ENCODE data around the gene ULBP3. TPM values are rescaled to one million over a fixed set of nuclear protein-coding genes. Genes with fewer than 3 reads are reported as not detected.

Gene ULBP3
- total RNA-seq, 1 donor from 2014 or later: 3.3 TPM

DNA sequence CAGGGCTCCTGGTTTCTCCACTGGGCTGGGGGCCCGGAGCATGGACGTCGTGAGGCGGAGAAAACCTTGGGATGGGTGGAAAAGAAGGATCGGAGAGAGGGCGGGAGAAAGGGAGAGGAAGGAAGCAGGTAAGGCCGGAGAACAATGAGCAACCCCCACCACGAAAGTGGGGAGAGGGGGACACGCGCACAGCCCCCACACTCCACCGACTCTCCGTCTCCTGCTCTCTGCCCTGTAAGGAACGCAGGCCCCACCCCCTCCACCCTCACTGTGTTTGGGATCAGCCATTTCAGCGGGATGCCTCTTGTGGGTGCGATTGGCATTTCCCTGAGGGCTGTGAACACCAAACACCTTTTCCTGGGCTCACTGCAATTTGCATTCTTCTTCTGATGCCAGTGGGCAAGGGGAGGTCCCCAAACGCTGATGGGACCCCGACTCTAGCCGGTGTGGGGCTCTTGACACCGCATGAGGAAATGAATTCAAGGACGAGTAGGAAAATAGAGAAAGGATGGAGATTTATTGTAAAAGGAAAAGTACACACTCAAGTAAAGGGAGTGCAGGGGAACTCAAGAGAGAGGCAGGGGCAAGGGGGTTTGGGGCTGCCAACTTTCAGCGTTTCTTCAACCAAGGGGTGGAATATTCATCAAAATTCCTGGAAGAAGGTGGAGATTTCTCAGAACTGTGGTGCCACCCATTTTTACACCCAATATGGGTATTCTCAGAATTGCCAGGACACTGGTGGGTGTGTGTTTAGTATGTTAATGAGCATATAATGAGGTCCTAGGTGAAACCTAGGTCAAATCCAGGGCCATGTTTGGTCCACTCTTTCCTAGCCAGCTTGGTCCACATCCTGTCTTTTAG, 30.5 kb downstream of the ULBP3 start:
- Mint-ChIP-seq H3K4me1 (ENCODE audit: unreplicated experiment) (peaks cover 13% of the 10 kb centered on the region), H3K27me3 (ENCODE audit: unreplicated experiment) (peaks cover 93% of the 10 kb centered on the region), H3K27ac (ENCODE audit: unreplicated experiment) (no peak overlapping the region), H3K36me3 (ENCODE audit: unreplicated experiment) (no peaks in the 10 kb centered on the region), H3K4me3 (ENCODE audit: unreplicated experiment) (no peak overlapping the region), H3K9me3 (ENCODE audit: unreplicated experiment) (peaks cover 6% of the 10 kb centered on the region)
- TF ChIP-seq, protein P1, sequence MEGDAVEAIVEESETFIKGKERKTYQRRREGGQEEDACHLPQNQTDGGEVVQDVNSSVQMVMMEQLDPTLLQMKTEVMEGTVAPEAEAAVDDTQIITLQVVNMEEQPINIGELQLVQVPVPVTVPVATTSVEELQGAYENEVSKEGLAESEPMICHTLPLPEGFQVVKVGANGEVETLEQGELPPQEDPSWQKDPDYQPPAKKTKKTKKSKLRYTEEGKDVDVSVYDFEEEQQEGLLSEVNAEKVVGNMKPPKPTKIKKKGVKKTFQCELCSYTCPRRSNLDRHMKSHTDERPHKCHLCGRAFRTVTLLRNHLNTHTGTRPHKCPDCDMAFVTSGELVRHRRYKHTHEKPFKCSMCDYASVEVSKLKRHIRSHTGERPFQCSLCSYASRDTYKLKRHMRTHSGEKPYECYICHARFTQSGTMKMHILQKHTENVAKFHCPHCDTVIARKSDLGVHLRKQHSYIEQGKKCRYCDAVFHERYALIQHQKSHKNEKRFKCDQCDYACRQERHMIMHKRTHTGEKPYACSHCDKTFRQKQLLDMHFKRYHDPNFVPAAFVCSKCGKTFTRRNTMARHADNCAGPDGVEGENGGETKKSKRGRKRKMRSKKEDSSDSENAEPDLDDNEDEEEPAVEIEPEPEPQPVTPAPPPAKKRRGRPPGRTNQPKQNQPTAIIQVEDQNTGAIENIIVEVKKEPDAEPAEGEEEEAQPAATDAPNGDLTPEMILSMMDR (IDR thresholded peaks at IDR 0.05): no peak
- DNase-seq (ENCODE audit: extremely low spot score, unreplicated experiment): no peak

DNA sequence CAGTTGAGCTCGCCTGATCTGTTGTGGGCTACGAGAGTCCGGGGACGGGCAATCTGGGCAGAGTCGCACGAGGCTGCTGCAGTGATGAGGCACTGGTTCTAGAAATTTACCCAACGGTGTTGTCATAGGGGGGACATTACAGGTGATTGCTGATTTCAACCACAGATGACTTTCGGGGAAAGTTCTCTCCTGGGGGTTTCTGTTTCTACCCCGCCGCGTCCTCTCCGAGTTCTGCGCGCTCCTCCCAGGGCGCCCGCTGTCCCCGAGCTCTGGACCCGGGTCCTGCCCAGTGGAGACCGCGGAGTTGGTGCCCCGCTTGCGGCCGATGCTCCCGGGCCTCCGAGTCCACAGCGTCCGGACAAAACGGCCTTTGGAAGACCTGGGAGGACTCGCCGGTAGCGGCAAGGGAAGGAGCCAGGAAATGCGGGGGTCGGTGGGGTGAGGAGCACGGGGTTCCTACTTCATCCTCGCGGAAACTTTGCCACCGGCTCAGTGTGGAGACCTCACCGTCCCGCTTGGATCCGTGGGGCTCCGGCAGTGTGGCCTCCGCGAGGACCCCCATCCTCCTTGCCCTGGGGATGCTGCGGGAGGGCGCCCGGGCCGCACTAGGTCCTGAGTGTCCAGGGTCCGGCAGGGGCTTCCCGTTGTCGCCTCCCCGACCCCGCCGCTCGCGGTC, 31.3 kb downstream of the ULBP3 start:
- TF ChIP-seq, protein P1 (IDR thresholded peaks at IDR 0.05): no peak
- no peak overlapping the region for H3K27ac Mint-ChIP-seq (ENCODE audit: unreplicated experiment)
- H3K9me3 Mint-ChIP-seq (ENCODE audit: unreplicated experiment): peaks cover 6% of the 10 kb centered on the region
- no peak for DNase-seq (ENCODE audit: extremely low spot score, unreplicated experiment)
- H3K4me3 Mint-ChIP-seq (ENCODE audit: unreplicated experiment): peak overlapping the region; percentile 50
- H3K27me3 Mint-ChIP-seq (ENCODE audit: unreplicated experiment): peaks cover 95% of the 10 kb centered on the region
- H3K4me1 Mint-ChIP-seq (ENCODE audit: unreplicated experiment): peaks cover 13% of the 10 kb centered on the region
- H3K36me3 Mint-ChIP-seq (ENCODE audit: unreplicated experiment): no peaks in the 10 kb centered on the region

DNA sequence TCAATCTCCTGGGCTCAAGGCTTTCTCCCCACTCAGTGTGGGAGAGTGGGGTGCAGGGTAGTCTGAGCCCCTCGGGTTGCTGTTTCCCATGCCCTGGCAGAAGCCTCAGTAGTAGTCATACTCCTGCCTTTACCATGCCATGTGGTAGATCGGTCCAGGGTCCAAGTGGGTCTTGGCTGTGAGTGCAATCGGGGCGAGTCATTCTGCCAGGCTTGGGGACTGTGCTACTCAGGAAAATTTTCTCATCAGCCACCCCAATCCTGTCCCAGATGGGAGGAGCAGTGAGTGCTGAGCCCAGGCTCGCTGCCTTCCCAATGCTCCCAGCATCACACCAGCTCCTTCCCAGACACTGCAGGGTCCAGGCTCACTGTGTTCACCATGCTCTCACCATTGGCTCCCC, 32.8 kb downstream of the ULBP3 start:
- TF ChIP-seq, protein P1 (IDR thresholded peaks at IDR 0.05): no peak
- Mint-ChIP-seq H3K4me1 (ENCODE audit: unreplicated experiment) (peaks cover 13% of the 10 kb centered on the region), H3K27ac (ENCODE audit: unreplicated experiment) (no peak overlapping the region), H3K9me3 (ENCODE audit: unreplicated experiment) (peaks cover 6% of the 10 kb centered on the region), H3K4me3 (ENCODE audit: unreplicated experiment) (no peak overlapping the region), H3K27me3 (ENCODE audit: unreplicated experiment) (peaks cover 86% of the 10 kb centered on the region), H3K36me3 (ENCODE audit: unreplicated experiment) (no peaks in the 10 kb centered on the region)
- DNase-seq (ENCODE audit: extremely low spot score, unreplicated experiment): no peak

DNA sequence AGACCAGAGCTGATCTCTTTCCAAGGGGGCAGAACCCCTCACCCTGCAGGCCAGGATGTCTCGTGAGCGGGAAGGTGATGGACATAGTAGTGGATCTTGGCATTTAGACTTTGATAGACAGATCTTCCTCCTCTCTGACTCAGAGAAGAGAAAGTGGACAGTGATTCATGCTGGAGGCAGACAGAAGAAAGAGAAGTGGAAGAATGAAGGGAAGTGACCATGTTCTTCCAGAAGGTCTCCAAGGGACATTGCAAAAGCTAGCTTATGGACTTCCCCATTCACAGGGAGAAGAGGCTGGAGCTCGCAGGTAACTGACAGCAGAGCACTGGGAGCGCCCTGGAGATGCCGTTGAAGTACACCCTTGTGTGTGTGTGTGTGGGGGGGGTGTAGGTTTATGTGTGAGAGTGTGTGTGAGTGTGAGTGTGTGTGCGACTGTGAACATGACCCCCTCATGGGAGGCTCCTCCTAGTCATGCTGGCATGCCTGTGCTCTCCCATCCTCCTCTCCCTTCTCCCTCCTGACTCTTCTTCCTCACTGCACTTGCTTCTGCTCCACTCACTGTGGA, 35.6 kb downstream of the ULBP3 start:
- peaks cover 6% of the 10 kb centered on the region for H3K9me3 Mint-ChIP-seq (ENCODE audit: unreplicated experiment)
- DNase-seq (ENCODE audit: extremely low spot score, unreplicated experiment): no peak
- no peak overlapping the region for H3K4me3 Mint-ChIP-seq (ENCODE audit: unreplicated experiment)
- TF ChIP-seq, protein P1 (IDR thresholded peaks at IDR 0.05): no peak
- peaks cover 85% of the 10 kb centered on the region for H3K27me3 Mint-ChIP-seq (ENCODE audit: unreplicated experiment)
- peaks cover 11% of the 10 kb centered on the region for H3K4me1 Mint-ChIP-seq (ENCODE audit: unreplicated experiment)
- H3K36me3 Mint-ChIP-seq (ENCODE audit: unreplicated experiment): no peaks in the 10 kb centered on the region
- no peak overlapping the region for H3K27ac Mint-ChIP-seq (ENCODE audit: unreplicated experiment)

DNA sequence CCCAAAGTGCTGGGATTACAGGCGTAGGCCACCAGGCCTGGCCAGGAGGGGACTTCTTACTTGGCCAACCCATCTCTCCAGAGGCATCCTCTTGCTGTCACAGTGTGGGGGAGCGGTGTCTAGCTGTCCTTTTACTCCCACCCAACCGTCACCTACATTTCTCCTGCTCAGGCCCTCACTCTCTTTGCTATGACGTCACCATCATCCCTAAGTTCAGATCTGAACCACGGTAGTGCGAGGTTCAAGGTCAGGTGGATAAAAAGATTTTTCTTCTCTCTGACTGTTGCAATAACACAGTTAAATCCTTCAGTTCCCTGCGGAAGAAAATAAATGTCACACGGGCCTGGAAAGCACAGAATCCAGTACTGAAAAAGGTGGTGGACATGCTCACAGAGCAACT, 36.3 kb downstream of the ULBP3 start:
- TF ChIP-seq, protein P1 (IDR thresholded peaks at IDR 0.05): no peak
- Mint-ChIP-seq H3K9me3 (ENCODE audit: unreplicated experiment) (peaks cover 6% of the 10 kb centered on the region), H3K36me3 (ENCODE audit: unreplicated experiment) (no peaks in the 10 kb centered on the region), H3K4me3 (ENCODE audit: unreplicated experiment) (no peak overlapping the region), H3K27me3 (ENCODE audit: unreplicated experiment) (peaks cover 87% of the 10 kb centered on the region), H3K27ac (ENCODE audit: unreplicated experiment) (no peak overlapping the region), H3K4me1 (ENCODE audit: unreplicated experiment) (peaks cover 7% of the 10 kb centered on the region)
- no peak for DNase-seq (ENCODE audit: extremely low spot score, unreplicated experiment)

Measured in osteocyte (in vitro differentiated cells).